Stimulated activated CD4-positive, alpha-beta T cell treated with anti-CD3 and anti-CD28 coated beads, Interleukin-2, amount 100 ng/mL, for 4 hours (primary cell): Measurements from ENCODE around the gene TARBP2.

Source experiments
- DNase-seq: peaks from one replicate; pipeline ENCODE4 v3.0.0-alpha.2; 2020; ENCODE audit warnings: low read depth

TARBP2 gene

DNA sequence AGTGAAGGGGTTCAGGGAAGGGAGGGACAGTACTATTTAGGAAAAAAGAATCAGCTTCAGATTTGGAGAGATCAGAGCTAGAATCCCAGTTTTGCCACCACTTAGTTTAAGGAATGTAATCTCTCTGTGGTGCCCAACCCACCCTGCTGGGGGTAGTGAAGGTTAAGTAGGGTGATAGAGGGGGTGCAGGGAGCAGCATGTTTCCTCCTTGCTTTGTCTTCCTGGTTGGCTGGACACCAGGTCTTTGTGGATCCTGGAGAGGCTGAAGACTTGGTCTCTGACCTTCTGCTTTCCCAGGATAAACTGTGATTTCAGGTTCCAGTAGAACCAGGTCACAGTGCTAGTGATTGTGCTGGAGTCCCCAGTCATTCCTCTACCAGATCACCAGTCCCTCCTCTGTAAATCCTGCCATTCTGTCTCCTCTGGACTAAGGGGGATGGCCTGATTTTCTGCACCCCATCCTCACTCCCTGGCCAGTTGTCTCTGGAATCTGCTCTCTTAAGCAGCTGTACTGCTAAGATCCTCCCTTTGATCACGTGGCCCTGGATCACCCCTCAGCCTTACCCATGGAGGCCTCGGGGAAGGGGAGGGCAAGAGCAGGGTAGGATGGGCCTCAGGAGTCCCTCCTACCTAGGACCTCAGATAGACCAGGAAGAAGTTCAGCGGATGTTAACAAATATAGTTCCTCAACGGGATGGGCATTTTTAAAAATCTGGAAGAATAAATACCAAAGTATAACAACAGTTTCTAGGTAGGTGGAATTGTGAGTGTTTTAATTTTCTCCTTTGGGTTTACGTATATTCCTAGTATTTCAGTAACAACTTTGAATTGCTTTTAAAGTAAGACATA lies 5.0 kb upstream of the TARBP2 start:
- no peak for DNase-seq

DNA sequence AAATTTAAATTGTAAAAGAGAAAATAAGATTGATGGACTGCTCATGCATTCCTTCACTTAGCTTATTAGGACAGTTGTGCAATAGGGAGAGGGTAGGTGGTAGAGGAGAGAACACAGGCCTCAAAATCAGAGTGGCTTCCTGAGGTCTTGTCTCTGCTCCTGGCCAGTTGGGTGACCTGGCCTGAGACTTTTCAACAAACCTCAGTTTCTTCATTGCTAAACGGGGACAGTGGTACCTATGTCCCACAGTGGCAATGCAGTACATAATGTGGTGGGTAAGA lies 4.4 kb upstream of the TARBP2 start:
- DNase-seq, result no peak

- no peak for DNase-seq
These were observed 3.6 kb upstream of the TARBP2 start for GRCh38 chr12:53497461-53497860.

DNA sequence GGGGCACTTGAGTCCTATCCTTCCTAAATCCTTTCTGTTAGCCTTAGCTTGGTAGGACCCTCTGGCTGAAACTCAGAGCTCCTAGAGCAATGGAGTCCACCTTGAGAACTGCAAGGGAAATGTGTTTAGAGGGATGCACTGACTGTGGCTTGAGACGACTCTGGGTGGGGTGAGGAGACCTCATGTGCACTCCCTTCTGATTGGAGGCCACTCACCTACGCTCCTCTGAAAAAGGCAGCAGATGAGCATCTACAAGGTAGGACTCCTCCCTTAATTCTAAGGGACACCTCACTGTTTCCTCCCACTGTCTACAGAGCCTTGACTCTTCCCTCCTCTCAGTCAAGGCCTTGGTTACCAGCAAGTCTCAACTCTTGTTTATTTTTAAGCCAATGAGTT lies 2.9 kb upstream of the TARBP2 start:
- DNase-seq, result no peak

DNA sequence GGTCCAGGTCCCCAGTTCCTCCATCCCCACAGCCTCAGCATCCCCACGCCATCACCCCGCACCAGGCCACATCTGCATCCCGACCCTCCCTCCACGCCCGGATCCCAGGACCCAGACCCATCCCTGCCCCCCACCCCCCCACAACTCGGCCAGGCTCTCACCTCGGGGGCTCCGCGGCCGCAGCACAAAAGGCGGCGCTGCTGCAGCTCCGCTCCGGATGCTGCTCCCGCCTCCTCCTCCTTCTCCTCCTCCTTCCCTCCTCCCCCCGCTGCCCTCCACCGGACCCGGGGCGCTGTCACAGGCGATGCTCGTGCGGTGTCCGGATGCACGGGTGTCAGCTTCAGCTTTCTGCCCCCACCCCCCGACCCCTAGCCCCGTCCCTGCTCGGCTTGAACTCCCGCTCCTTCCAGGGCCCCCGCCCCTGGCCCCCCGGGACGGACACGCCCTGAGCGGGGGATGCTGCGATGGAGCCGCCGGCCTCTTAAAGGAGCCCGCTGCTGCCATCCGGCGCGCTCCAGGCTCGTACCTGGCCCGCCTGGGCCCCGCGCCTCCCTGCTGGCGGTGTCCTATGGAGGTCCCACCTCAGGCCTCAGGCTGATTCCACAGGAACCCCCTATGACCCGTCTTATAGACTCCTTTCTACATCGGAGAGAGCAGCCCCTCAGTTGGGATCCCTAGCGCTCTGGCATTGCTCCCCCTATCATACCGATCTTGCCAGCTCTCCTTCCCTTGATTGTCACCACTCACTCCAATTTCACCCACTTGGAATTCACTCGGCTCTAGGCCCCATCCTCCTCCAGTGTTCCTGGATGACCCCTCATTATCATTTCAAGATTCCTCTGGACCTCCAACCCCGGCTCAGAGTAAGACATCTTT lies 1.6 kb upstream of the TARBP2 start, which contains the start of gene MAP3K12:
TSS of gene MAP3K12 (minus strand) at position 193 of the 876 bp plus-strand sequence. CDS start 12,067 bp downstream, outside the sequence.
- DNase-seq, result peak; percentile 29

DNA sequence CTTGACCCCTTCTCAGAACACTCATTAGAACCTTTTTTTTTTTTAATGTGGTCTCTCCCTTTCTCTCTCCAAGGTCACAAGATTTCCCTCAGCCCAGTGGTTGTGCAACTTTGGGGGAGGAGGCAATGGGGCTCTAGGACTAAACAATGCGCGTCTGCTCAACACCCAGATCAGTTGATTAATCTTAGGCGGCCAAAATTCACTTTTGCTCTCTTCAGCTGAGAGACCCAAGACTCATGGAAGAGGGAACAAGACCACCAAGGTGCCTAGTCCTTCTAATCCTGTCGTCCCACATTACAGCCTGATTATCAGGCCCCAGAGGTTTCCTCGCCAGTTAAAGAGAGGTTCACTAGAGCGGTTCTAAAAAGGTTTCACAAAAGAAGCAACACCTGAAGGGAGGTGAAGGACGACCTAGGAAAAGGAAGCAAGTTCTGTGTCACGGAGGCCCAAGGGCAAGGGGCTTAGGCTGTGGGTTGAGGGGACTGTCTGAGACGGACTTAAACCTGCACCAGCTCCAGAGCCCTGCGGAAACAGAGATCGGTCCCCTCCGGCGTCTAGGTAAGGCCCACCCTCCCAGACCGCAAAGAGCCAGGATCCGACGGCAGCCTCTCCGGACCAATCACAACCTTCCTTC lies 824 bp upstream of the TARBP2 start:
- no peak for DNase-seq

DNA sequence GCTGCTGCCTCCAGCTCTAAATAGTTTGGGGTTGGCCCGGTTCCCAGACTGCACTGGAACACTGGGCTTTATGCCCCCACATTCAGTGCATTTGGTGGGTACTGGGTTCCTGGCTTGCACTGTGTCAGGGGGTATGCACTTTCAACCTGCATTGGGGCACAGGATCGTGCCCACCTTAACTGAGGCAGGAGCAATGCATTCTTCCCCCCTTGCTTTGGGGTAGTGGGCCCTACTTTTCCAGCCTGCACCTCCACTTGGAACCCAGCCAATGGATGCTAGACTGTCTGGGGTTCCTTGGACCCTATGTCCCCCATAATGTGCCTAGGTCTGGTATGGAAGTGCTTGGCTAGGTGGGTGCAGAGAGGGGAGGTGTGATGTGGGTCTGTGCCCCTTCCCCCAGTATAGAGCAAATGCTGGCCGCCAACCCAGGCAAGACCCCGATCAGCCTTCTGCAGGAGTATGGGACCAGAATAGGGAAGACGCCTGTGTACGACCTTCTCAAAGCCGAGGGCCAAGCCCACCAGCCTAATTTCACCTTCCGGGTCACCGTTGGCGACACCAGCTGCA lies 615 bp downstream of the TARBP2 start:
- DNase-seq, result no peak

- no peak for DNase-seq
These were observed 1.2 kb downstream of the TARBP2 start for GRCh38 chr12:53502331-53502730.

GRCh38 chr12:53502983-53503728 lies 2.1 kb downstream of the TARBP2 start:
- no peak for DNase-seq

DNA sequence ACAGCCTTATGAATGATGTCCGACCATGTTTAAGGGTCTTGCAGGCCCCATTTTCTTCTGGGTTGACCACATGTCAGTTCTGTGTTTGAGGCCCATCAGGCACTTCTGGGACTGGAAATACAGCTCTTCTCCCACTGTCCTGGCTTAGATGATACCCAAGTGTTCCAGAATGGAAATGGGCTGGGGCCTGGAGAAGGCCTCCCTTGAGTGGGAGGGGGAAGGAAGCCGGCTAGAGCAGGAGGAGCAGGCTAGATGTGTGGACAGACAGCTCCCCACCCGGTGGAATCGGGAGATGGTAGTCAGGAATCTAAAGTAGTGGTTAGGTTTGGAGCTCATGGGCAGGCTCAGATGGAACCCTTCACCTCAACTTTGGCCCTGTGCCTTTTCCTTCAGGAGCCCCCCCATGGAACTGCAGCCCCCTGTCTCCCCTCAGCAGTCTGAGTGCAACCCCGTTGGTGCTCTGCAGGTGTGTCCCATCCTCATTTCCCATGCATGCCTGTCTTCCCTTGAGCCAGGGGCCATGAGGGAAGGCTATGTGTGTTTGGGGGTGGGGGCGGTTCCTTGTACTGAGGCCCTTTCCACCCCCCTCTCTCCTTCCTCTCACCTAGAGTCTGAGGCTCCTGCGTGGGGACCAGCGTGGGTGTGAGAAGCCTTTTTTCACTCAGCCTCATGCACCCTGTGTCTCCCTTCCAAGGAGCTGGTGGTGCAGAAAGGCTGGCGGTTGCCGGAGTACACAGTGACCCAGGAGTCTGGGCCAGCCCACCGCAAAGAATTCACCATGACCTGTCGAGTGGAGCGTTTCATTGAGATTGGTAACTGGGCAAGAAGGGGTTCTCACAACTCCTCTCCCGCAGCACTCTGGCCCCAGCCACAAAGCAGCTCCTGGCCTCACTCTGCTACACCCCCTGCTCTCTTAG lies 3.2 kb downstream of the TARBP2 start:
- DNase-seq, result no peak

GRCh38 chr12:53505086-53505485 lies 4.0 kb downstream of the TARBP2 start:
- DNase-seq, result no peak

DNA sequence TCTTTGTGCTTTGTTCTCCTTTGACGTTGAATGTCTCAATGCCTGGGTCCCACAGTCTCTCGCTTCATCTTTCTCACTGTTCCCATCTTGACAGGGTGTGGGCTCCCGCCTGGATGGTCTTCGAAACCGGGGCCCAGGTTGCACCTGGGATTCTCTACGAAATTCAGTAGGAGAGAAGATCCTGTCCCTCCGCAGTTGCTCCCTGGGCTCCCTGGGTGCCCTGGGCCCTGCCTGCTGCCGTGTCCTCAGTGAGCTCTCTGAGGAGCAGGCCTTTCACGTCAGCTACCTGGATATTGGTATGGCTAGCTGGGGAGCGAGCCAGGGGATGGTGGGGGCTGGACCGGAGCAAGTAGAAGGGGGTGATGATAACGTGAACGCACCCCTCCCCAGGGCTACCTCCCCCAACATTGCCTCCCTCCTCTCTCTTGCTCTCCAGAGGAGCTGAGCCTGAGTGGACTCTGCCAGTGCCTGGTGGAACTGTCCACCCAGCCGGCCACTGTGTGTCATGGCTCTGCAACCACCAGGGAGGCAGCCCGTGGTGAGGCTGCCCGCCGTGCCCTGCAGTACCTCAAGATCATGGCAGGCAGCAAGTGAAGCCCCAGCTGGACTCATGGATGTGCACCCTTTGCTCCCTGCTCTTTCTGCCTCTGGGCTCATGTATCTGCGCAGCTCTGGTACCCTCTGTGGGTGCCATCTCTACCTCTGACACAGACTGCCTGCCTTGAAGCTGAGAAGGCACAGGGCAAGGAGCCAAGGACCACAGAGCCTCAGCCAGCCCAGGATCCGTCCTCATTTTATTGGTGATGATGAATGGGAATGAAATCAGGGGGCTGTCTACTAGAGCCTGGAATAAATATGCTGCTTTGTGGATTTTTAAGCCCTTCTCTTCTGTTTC lies 4.7 kb downstream of the TARBP2 start:
- no peak for DNase-seq

DNA sequence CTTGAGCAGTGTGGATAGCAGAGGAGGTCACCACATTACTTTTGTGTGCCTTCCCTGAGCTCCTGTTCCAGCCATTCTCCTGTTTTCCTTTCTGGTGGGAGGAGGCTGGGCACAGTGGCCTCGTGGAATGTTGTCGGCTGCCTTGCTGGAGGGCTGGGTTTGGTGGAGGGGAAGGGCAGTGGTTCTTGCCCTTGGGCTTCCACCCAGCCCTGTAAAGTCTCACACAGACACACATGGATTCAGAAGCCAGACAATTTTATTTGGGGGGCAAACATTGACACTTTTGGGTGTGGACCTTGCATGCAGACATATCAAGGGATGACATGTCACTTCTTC lies 5.3 kb downstream of the TARBP2 start:
- DNase-seq, result no peak

DNA sequence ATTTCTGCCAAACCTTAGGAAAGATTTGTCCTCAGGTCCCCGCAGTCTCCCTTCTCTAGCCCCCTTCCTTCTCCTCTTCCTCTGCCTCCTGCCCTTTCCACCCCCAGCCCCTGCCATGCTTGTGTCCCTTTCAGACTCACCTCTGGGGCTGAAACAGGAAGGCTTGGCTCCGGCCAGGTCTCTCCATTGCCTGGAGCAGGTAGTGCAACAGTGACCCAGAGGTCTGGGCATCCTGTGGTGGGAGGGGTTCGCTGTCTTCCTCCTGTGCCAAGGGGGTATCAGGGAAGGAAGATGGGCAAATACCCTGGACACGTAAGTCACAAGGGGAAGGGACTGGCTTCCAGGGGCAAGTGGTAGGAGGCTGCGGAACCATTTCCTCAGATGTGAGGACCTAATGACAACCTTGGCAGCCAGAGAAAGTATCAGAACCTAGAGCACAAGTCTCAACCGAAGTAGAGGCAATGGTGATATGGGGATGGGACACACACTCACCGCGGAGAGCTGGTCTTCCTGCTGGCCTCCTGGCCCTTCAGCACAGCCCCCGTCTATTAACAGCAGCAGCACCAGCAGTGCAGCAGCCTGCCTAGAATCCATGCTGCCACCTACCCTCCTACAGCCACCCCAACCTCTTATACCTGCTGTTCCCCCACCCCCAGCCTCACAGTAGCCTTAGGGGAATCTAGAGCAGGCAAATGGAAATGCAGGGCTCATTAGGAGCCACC lies 6.0 kb downstream of the TARBP2 start, which contains the start of gene NPFF:
TSS of gene NPFF (minus strand) at position 604 of the 722 bp plus-strand sequence. CDS start at position 594, 10 bp downstream.
- no peak for DNase-seq

- DNase-seq, result no peak
These were observed 6.5 kb downstream of the TARBP2 start for GRCh38 chr12:53507603-53507885.

DNA sequence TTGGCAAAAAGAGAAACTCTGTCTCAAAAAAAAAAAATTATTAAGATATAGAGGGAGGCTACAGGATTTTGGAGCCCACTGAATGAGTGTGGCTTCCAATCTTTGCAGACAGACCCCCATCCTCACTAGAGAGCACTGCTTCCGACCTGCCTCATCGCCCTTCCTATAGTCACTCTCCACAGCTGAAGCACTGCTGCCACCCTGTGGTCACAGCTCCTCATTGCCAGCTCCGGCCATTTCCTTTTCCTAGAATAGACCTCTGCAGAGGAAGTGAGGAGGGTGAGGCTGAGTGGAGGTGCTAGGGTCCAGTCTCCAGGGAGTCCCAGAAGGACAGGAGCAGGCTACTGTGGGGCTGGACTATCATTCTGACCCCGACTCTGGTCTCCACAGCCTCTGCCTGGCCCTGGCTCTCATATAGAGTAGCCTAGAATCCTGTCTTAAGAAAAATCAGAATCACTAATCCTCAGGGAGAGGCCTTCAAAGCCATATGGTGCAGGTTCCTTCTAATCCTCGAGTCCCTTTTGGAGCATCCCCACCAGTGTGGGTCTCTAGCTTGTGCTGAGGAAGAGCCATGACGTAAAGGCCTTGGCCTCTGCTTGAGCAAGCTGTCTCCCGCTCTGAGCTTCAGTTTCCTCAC lies 7.6 kb downstream of the TARBP2 start:
- peak; percentile 66 for DNase-seq

GRCh38 chr12:53510181-53510812 lies 9.2 kb downstream of the TARBP2 start:
- no peak for DNase-seq
